HepG2 (cell line): ENCODE results near the gene UGCG. TPM values are rescaled to one million over a fixed set of nuclear protein-coding genes. Genes with fewer than 3 reads are reported as not detected.

Experiments
- ATF6 ChIP-seq: sonication (generic); formaldehyde crosslinking; conservative IDR thresholded peaks from 2 replicates; pipeline ENCODE4 v1.4.0; 2020; ENCODE audit warnings: missing genetic modification reagents
- CENPT ChIP-seq: sonication (generic); formaldehyde crosslinking; IDR thresholded peaks from 2 replicates; pipeline ENCODE4 v1.8.0; 2022; ENCODE audit warnings: low read depth, mild to moderate bottlenecking, moderate library complexity, missing genetic modification reagents
- DZIP1 ChIP-seq: sonication (generic); formaldehyde crosslinking; IDR thresholded peaks from 2 replicates; pipeline ENCODE4 v1.5.0; 2020; ENCODE audit warnings: mild to moderate bottlenecking, missing genetic modification reagents
- ETV5 ChIP-seq: IDR thresholded peaks from 2 replicates; pipeline ENCODE4 v1.6.1; 2018; ENCODE audit warnings: missing biosample characterization, missing genetic modification reagents, inconsistent platforms, borderline replicate concordance
- GTF2F1 ChIP-seq: fragments of 150-350 bp; IDR thresholded peaks from 2 replicates; pipeline ENCODE4 v1.6.1; 2014; ENCODE audit warnings: low read length
- HNRNPLL ChIP-seq: fragments of 200-400 bp; formaldehyde crosslinking; IDR thresholded peaks from 2 replicates; pipeline ENCODE4 v1.6.1; 2017; ENCODE audit warnings: mild to moderate bottlenecking, low read depth, low read length; ENCODE audit not compliant: poor library complexity, severe bottlenecking
- KAT7 ChIP-seq: IDR thresholded peaks from 2 replicates; pipeline ENCODE4 v1.6.1; 2018; ENCODE audit warnings: borderline replicate concordance, missing compliant biosample characterization
- KLF9 ChIP-seq: IDR thresholded peaks from 2 replicates; pipeline ENCODE4 v1.6.1; 2016; ENCODE audit warnings: low read depth
- NAIF1 ChIP-seq: sonication (generic); formaldehyde crosslinking; IDR thresholded peaks from 2 replicates; pipeline ENCODE4 v1.5.0; 2020; ENCODE audit warnings: mild to moderate bottlenecking, missing genetic modification reagents, borderline replicate concordance
- NFE2 ChIP-seq: sonication (generic); formaldehyde crosslinking; IDR thresholded peaks from 2 replicates; pipeline ENCODE4 v1.4.0; 2020; ENCODE audit warnings: missing genetic modification reagents
- NR1H2 ChIP-seq: sonication (generic); formaldehyde crosslinking; IDR thresholded peaks from 2 replicates; pipeline ENCODE4 v1.8.1; 2022; ENCODE audit warnings: low read depth, missing genetic modification reagents, borderline replicate concordance
- PHF20 ChIP-seq: sonication (generic); formaldehyde crosslinking; IDR thresholded peaks from 2 replicates; pipeline ENCODE4 v1.5.0; 2020; ENCODE audit warnings: mild to moderate bottlenecking, missing genetic modification reagents
- POLR2G ChIP-seq: fragments of 200-400 bp; formaldehyde crosslinking; IDR thresholded peaks from 2 replicates; pipeline ENCODE4 v1.6.1; 2018; ENCODE audit warnings: mild to moderate bottlenecking, low read depth, low read length, moderate library complexity
- TBP ChIP-seq: sonication (generic); formaldehyde crosslinking; IDR thresholded peaks from 2 replicates; pipeline ENCODE4 v1.5.0; 2020; ENCODE audit warnings: missing genetic modification reagents
- TRIM24 ChIP-seq: sonication (generic); formaldehyde crosslinking; IDR thresholded peaks from 2 replicates; pipeline ENCODE4 v1.8.0; 2022; ENCODE audit warnings: mild to moderate bottlenecking, missing genetic modification reagents
- ZFX ChIP-seq: sonication (generic); formaldehyde crosslinking; IDR thresholded peaks from 2 replicates; pipeline ENCODE4 v1.4.0; 2020; ENCODE audit warnings: mild to moderate bottlenecking, low read depth, missing genetic modification reagents, moderate library complexity
- ZHX1 ChIP-seq: sonication (generic); formaldehyde crosslinking; IDR thresholded peaks from 2 replicates; pipeline ENCODE4 v1.8.1; 2022; ENCODE audit warnings: low read depth, mild to moderate bottlenecking, missing genetic modification reagents
- ZNF230 ChIP-seq: sonication (generic); formaldehyde crosslinking; IDR thresholded peaks from 2 replicates; pipeline ENCODE4 v1.4.0; 2020; ENCODE audit warnings: mild to moderate bottlenecking, missing genetic modification reagents
- ZNF569 ChIP-seq: sonication (generic); formaldehyde crosslinking; IDR thresholded peaks from 2 replicates; pipeline ENCODE4 v1.5.0; 2020; ENCODE audit warnings: mild to moderate bottlenecking, missing genetic modification reagents, moderate library complexity, borderline replicate concordance
- ZNF740 ChIP-seq: sonication (generic); formaldehyde crosslinking; IDR thresholded peaks from 2 replicates; pipeline ENCODE4 v1.4.0; 2020; ENCODE audit warnings: missing genetic modification reagents
- ZSCAN22 ChIP-seq: sonication (generic); formaldehyde crosslinking; IDR thresholded peaks from 2 replicates; pipeline ENCODE4 v1.4.0; 2020; ENCODE audit warnings: mild to moderate bottlenecking, missing genetic modification reagents
- ZSCAN9 ChIP-seq: IDR thresholded peaks from 2 replicates; pipeline ENCODE4 v1.6.1; 2016; ENCODE audit warnings: borderline replicate concordance
- polyA plus RNA-seq, 8 experiments: library from polyadenylated mRNA; depleted of rRNA in 3 of 8; stranded (reverse) in 7 of 8; unstranded in 1 of 8; fragments of >200 nt; fragmentation: Illumina TruSeq in 4 of 8; extraction: Trizol in 4 of 8; gene quantifications; 2 replicates each; pipeline versions ENCODE4 v1.2.1 to v1.2.3, GENCODE V29; 2011 to 2016; ENCODE audit warnings: low read depth in 4 of 8, missing spikeins in 1 of 8, mixed read lengths in 1 of 8; ENCODE audit not compliant: insufficient read depth in 1 of 8
- total RNA-seq, 5 experiments: library from RNA; depleted of rRNA; stranded (reverse); fragments of >200 nt; fragmentation: Illumina TruSeq; extraction: Trizol; gene quantifications; 2 replicates each; pipeline ENCODE4 v1.2.3, GENCODE V29; 2016; ENCODE audit warnings: low read depth in 1 of 5

The UGCG gene
- total and polyA plus RNA-seq, 2 of the 13 experiments (the other 11 are each of a cell fraction or from before 2014, with no cell fraction given): 10.5 to 13.9 TPM

- no peak for TF ChIP-seq ZSCAN22 (CRISPR knock-in tag)
- TF ChIP-seq PHF20 (CRISPR knock-in tag): peak; percentile 33
- no peak for TF ChIP-seq ATF6
- TF ChIP-seq POLR2G: peak; percentile 93
- TF ChIP-seq NAIF1 (CRISPR knock-in tag): peak; percentile 71; the same call in 1 of the 2 replicates
- no peak for TF ChIP-seq TRIM24 (CRISPR knock-in tag)
- no peak for TF ChIP-seq ZHX1 (CRISPR knock-in tag)
- TF ChIP-seq DZIP1 (CRISPR knock-in tag): 0 out of 2 replicates have a peak, but pooled peaks have one; percentile 75
- no peak for TF ChIP-seq ZNF569 (CRISPR knock-in tag)
- no peak for TF ChIP-seq NR1H2 (CRISPR knock-in tag)
- no peak for TF ChIP-seq NFE2 (CRISPR knock-in tag)
- 0 out of 2 replicates have a peak, but pooled peaks have one; percentile 63 for TF ChIP-seq TBP (CRISPR knock-in tag)
- no peak for TF ChIP-seq GTF2F1
- TF ChIP-seq ZNF230 (CRISPR knock-in tag): no peak; the same call in 1 of the 2 replicates
- TF ChIP-seq CENPT (CRISPR knock-in tag): no peak
- no peak for TF ChIP-seq ZSCAN9 (CRISPR knock-in tag)
- peak; percentile 48; the same call in 1 of the 2 replicates for TF ChIP-seq KAT7 (CRISPR knock-in tag)
- peak; percentile 89 for TF ChIP-seq HNRNPLL
- no peak; the same call in none of the 2 replicates for TF ChIP-seq ZNF740 (CRISPR knock-in tag)
- TF ChIP-seq ETV5 (CRISPR knock-in tag): peak; percentile 28; the same call in 1 of the 2 replicates
- peak; percentile 91 for TF ChIP-seq ZFX
- no peak for TF ChIP-seq KLF9 (CRISPR knock-in tag)
Measured at GRCh38 chr9:111895996-111896941, at the start of gene UGCG (continued).
